HG02870 (cell line): ENCODE results near the gene DUSP2.

Experiments
- ATAC-seq: cut with Tn5 transposase; IDR thresholded peaks from one replicate; pipeline ENCODE4 v1.9.1; 2021; ENCODE audit warnings: mild to moderate bottlenecking, moderate library complexity; ENCODE audit not compliant: unreplicated experiment

The DUSP2 gene

GRCh38 chr2:96105152-96105915 lies 39.9 kb downstream of the DUSP2 start:
- no peak for ATAC-seq

GRCh38 chr2:96104487-96104861 lies 40.8 kb downstream of the DUSP2 start:
- ATAC-seq, result no peak

GRCh38 chr2:96103761-96104486 lies 41.3 kb downstream of the DUSP2 start:
- ATAC-seq, result no peak

- ATAC-seq, result no peak
Observed at GRCh38 chr2:96103187-96103601, 42.0 kb downstream of the DUSP2 start.

- ATAC-seq, result no peak
Observed at GRCh38 chr2:96102596-96103186, 42.5 kb downstream of the DUSP2 start.

GRCh38 chr2:96100893-96101304 lies 44.3 kb downstream of the DUSP2 start:
- ATAC-seq, result no peak

- no peak for ATAC-seq
Observed at GRCh38 chr2:96099861-96100798, 45.1 kb downstream of the DUSP2 start.

GRCh38 chr2:96098900-96099590 lies 46.2 kb downstream of the DUSP2 start:
- no peak for ATAC-seq

- no peak for ATAC-seq
Observed at GRCh38 chr2:96097951-96098823, 47.1 kb downstream of the DUSP2 start.

GRCh38 chr2:96097441-96097840 lies 47.8 kb downstream of the DUSP2 start:
- ATAC-seq, result no peak

- ATAC-seq, result no peak
Observed at GRCh38 chr2:96095116-96095636, 50.1 kb downstream of the DUSP2 start.

GRCh38 chr2:96093528-96093927 lies 51.7 kb downstream of the DUSP2 start:
- no peak for ATAC-seq
